SKM-1 treated with dmso at 0.1 percent for 144 hours (cell line): ENCODE results near the gene KCNJ15.

ENCODE experiments used
- DNase-seq: peaks from one replicate; lab custom pipeline; 2025; ENCODE audit not compliant: unreplicated experiment; lab: John Stamatoyannopoulos, UW

The KCNJ15 gene

GRCh38 chr21:38352536-38353219 lies 95.9 kb downstream of the KCNJ15 start:
- peak; percentile 4 for DNase-seq

DNA sequence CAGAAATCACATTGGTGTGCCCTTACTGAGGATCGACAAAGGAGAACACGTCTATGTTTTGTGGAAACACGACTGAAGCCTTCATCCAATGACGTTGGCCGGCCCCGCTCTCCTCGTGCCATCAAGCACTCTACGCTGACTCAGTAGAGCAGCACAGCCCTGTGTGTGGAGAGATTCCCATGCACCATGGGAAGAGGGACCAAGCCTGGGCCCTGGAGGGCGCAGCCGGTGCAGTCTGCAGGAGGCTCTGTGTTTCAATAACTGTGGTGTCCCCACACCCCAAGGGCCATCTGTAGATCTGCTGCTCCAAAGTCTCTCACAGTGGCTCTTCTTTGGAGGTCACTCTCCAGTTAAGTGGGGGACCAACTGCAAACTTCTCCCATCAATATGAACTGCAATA lies 97.4 kb downstream of the KCNJ15 start:
- DNase-seq: no peak

DNA sequence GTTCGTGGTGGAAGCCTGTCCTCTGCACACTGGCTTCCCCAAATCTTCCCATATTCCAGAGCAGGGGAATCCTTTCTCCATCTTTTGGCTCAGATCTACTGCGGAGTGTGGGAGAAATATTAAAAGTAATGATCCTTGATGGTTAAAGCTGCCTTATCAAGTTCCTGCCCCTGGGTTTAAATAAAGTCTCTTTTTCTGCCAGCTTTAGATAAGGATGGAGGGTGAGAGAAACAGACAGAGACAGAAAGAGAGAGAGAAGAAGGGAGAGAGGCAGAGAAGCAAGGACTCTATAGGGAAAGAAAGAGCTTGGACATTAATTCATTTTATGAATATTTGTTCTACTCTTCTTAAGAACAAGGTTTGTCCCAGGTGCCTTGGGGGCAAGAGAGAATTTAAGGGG lies 98.0 kb downstream of the KCNJ15 start:
- DNase-seq: no peak

DNA sequence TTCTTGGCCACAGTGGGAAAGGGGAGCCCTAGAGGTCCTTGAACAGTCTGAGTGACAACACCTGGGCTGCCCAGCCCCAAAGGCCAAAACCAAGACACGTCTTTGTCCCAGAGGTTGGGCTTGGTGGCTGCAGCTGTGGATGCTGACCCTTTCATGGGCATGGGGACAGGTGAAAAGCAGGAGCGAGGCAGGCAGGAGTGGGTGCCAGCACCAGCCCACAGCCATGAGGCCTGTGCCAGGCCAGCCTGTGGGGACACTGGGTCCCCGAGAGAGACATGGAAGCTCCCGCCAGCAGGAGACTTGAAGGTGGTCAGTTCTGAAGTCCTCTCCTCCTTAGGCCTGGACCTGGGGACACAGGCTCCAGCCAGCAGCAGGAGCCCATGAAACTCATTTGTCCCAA lies 98.6 kb downstream of the KCNJ15 start:
- DNase-seq: no peak

DNA sequence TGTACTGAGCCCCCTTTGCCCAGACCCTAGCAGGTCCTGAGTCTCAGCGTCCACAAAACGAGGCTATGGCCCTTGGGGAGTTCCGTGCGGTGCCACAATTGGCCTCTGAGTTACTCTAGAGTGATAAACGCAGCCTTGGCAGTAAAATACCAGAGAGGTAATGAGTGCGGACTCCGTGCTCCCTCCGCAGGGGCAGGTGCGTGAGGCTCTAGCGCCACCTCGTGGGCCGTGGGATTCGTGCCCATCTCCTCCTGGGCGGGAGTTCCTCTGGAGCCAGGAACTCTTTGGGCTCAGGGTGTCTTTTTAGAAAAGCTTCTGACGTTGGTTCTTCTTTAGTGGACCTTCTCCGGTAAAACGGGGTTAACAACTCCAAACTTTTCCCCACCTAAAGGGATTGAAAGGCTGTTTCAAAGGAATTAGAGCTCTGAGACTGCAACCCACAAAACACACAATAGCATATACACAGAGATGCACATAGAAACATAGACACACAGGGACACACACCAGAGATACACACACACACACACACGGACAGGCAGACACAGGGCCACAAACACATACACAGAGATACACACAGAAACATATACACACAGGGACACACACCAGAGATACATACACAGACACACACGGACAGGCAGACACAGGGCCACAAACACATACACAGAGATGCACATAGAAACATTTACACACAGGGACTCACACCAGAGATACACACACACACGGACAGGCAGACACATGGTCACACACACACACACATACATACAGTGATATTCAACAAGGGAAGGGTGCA lies 99.4 kb downstream of the KCNJ15 start:
- DNase-seq: peak; percentile 59
